ENCODE measurements around the gene PLCL2. TPM values are rescaled to one million over a fixed set of nuclear protein-coding genes. Genes with fewer than 3 reads are reported as not detected.

Gene PLCL2
- polyA plus RNA-seq, 4 donors = 4.0 to 16.2 (median 10.4) TPM

- peaks cover 0 to 4% of the 10 kb centered on the region in 2 donors for H3K9me3 ChIP-seq (ENCODE audit: control insufficient read depth in 2 of 2, insufficient read depth in 1 of 2, low read depth in 1 of 2, low read length in 1 of 2)
- H3K36me3 ChIP-seq (ENCODE audit: control insufficient read depth in 3 of 3, insufficient read depth in 2 of 3, low read depth in 1 of 3, low read length in 3 of 3) = no peaks in the 10 kb centered on the region
- no peak overlapping the region for H3K4me3 ChIP-seq (ENCODE audit: low read depth in 1 of 3, low read length in 3 of 3)
- FAIRE-seq = no peak
- no peak overlapping the region for H3K27ac ChIP-seq (ENCODE audit: low read depth in 1 of 3, low read length in 2 of 3)
- no peak for DNase-seq
- no peaks in the 10 kb centered on the region for H3K4me1 ChIP-seq (ENCODE audit: control insufficient read depth in 3 of 3, insufficient read depth in 2 of 3, low read depth in 1 of 3, low read length in 2 of 3)
- no peaks in the 10 kb centered on the region for H3K27me3 ChIP-seq (ENCODE audit: control insufficient read depth in 3 of 3, insufficient read depth in 3 of 3, low read length in 3 of 3)
Measured at GRCh38 chr3:17052363-17052762, 167.6 kb downstream of the PLCL2 start.

- Histone ChIP-seq H3K4me1 (ENCODE audit: control insufficient read depth in 3 of 3, insufficient read depth in 2 of 3, low read depth in 1 of 3, low read length in 2 of 3) (no peaks in the 10 kb centered on the region), H3K27ac (ENCODE audit: low read depth in 1 of 3, low read length in 2 of 3) (no peak overlapping the region), H3K9me3 (ENCODE audit: control insufficient read depth in 2 of 2, insufficient read depth in 1 of 2, low read depth in 1 of 2, low read length in 1 of 2) (peaks cover 0 to 4% of the 10 kb centered on the region in 2 donors), H3K36me3 (ENCODE audit: control insufficient read depth in 3 of 3, insufficient read depth in 2 of 3, low read depth in 1 of 3, low read length in 3 of 3) (no peaks in the 10 kb centered on the region), H3K27me3 (ENCODE audit: control insufficient read depth in 3 of 3, insufficient read depth in 3 of 3, low read length in 3 of 3) (no peaks in the 10 kb centered on the region), H3K4me3 (ENCODE audit: low read depth in 1 of 3, low read length in 3 of 3) (no peak overlapping the region)
- no peak for DNase-seq
- FAIRE-seq = no peak
- 78 to 96% (median 87%) methylated on average over 1 of the region's 1 CpG for WGBS, 3 donors
Measured at GRCh38 chr3:17054301-17054981, 169.7 kb downstream of the PLCL2 start.

GRCh38 chr3:17054982-17055343 is 170.2 kb downstream of the PLCL2 start:
- H3K4me3 ChIP-seq (ENCODE audit: low read depth in 1 of 3, low read length in 3 of 3) = no peak overlapping the region
- no peak overlapping the region for H3K27ac ChIP-seq (ENCODE audit: low read depth in 1 of 3, low read length in 2 of 3)
- FAIRE-seq (no peak), DNase-seq (no peak)
- no peaks in the 10 kb centered on the region for H3K4me1 ChIP-seq (ENCODE audit: control insufficient read depth in 3 of 3, insufficient read depth in 2 of 3, low read depth in 1 of 3, low read length in 2 of 3)
- H3K9me3 ChIP-seq (ENCODE audit: control insufficient read depth in 2 of 2, insufficient read depth in 1 of 2, low read depth in 1 of 2, low read length in 1 of 2) = peaks cover 0 to 4% of the 10 kb centered on the region in 2 donors
- H3K27me3 ChIP-seq (ENCODE audit: control insufficient read depth in 3 of 3, insufficient read depth in 3 of 3, low read length in 3 of 3) = no peaks in the 10 kb centered on the region
- H3K36me3 ChIP-seq (ENCODE audit: control insufficient read depth in 3 of 3, insufficient read depth in 2 of 3, low read depth in 1 of 3, low read length in 3 of 3) = no peaks in the 10 kb centered on the region

- no peak overlapping the region for H3K4me3 ChIP-seq (ENCODE audit: low read depth in 1 of 3, low read length in 3 of 3)
- peaks cover 0 to 4% of the 10 kb centered on the region in 2 donors for H3K9me3 ChIP-seq (ENCODE audit: control insufficient read depth in 2 of 2, insufficient read depth in 1 of 2, low read depth in 1 of 2, low read length in 1 of 2)
- no peak overlapping the region for H3K27ac ChIP-seq (ENCODE audit: low read depth in 1 of 3, low read length in 2 of 3)
- no peaks in the 10 kb centered on the region for H3K36me3 ChIP-seq (ENCODE audit: control insufficient read depth in 3 of 3, insufficient read depth in 2 of 3, low read depth in 1 of 3, low read length in 3 of 3)
- no peaks in the 10 kb centered on the region for H3K27me3 ChIP-seq (ENCODE audit: control insufficient read depth in 3 of 3, insufficient read depth in 3 of 3, low read length in 3 of 3)
- DNase-seq (no peak), FAIRE-seq (no peak)
- no peaks in the 10 kb centered on the region for H3K4me1 ChIP-seq (ENCODE audit: control insufficient read depth in 3 of 3, insufficient read depth in 2 of 3, low read depth in 1 of 3, low read length in 2 of 3)
- 69 to 87% (median 78%) methylated on average over 7 of the region's 7 CpGs for WGBS, 3 donors
Measured at GRCh38 chr3:17055374-17056276, 170.9 kb downstream of the PLCL2 start.

GRCh38 chr3:17057321-17057720 is 172.6 kb downstream of the PLCL2 start:
- Histone ChIP-seq H3K4me3 (ENCODE audit: low read depth in 1 of 3, low read length in 3 of 3) (no peak overlapping the region), H3K4me1 (ENCODE audit: control insufficient read depth in 3 of 3, insufficient read depth in 2 of 3, low read depth in 1 of 3, low read length in 2 of 3) (no peaks in the 10 kb centered on the region), H3K9me3 (ENCODE audit: control insufficient read depth in 2 of 2, insufficient read depth in 1 of 2, low read depth in 1 of 2, low read length in 1 of 2) (peaks cover 0 to 4% of the 10 kb centered on the region in 2 donors), H3K36me3 (ENCODE audit: control insufficient read depth in 3 of 3, insufficient read depth in 2 of 3, low read depth in 1 of 3, low read length in 3 of 3) (no peaks in the 10 kb centered on the region), H3K27me3 (ENCODE audit: control insufficient read depth in 3 of 3, insufficient read depth in 3 of 3, low read length in 3 of 3) (no peaks in the 10 kb centered on the region), H3K27ac (ENCODE audit: low read depth in 1 of 3, low read length in 2 of 3) (no peak overlapping the region)
- no peak for FAIRE-seq
- DNase-seq = no peak
- 87 to 93% (median 87%) methylated on average over 4 of the region's 4 CpGs for WGBS, 3 donors

- no peak for DNase-seq
- 95 to 97% (median 96%) methylated on average over 5 of the region's 5 CpGs for WGBS, 3 donors
- Histone ChIP-seq H3K36me3 (ENCODE audit: control insufficient read depth in 3 of 3, insufficient read depth in 2 of 3, low read depth in 1 of 3, low read length in 3 of 3) (no peaks in the 10 kb centered on the region), H3K27ac (ENCODE audit: low read depth in 1 of 3, low read length in 2 of 3) (no peak overlapping the region), H3K4me3 (ENCODE audit: low read depth in 1 of 3, low read length in 3 of 3) (no peak overlapping the region), H3K27me3 (ENCODE audit: control insufficient read depth in 3 of 3, insufficient read depth in 3 of 3, low read length in 3 of 3) (no peaks in the 10 kb centered on the region), H3K9me3 (ENCODE audit: control insufficient read depth in 2 of 2, insufficient read depth in 1 of 2, low read depth in 1 of 2, low read length in 1 of 2) (no peaks in the 10 kb centered on the region), H3K4me1 (ENCODE audit: control insufficient read depth in 3 of 3, insufficient read depth in 2 of 3, low read depth in 1 of 3, low read length in 2 of 3) (no peaks in the 10 kb centered on the region)
- no peak for FAIRE-seq
Measured at GRCh38 chr3:17059989-17060550, 175.3 kb downstream of the PLCL2 start.

GRCh38 chr3:17061005-17061404 is 176.2 kb downstream of the PLCL2 start:
- WGBS, 3 donors = 95 to 98% (median 95%) methylated on average over 3 of the region's 3 CpGs
- DNase-seq = no peak
- Histone ChIP-seq H3K27ac (ENCODE audit: low read depth in 1 of 3, low read length in 2 of 3) (no peak overlapping the region), H3K36me3 (ENCODE audit: control insufficient read depth in 3 of 3, insufficient read depth in 2 of 3, low read depth in 1 of 3, low read length in 3 of 3) (no peaks in the 10 kb centered on the region), H3K4me1 (ENCODE audit: control insufficient read depth in 3 of 3, insufficient read depth in 2 of 3, low read depth in 1 of 3, low read length in 2 of 3) (no peaks in the 10 kb centered on the region), H3K27me3 (ENCODE audit: control insufficient read depth in 3 of 3, insufficient read depth in 3 of 3, low read length in 3 of 3) (no peaks in the 10 kb centered on the region), H3K4me3 (ENCODE audit: low read depth in 1 of 3, low read length in 3 of 3) (no peak overlapping the region), H3K9me3 (ENCODE audit: control insufficient read depth in 2 of 2, insufficient read depth in 1 of 2, low read depth in 1 of 2, low read length in 1 of 2) (no peaks in the 10 kb centered on the region)
- FAIRE-seq = no peak

GRCh38 chr3:17062736-17063135 is 178.0 kb downstream of the PLCL2 start:
- 85 to 100% (median 97%) methylated on average over 3 of the region's 3 CpGs for WGBS, 3 donors
- Histone ChIP-seq H3K27ac (ENCODE audit: low read depth in 1 of 3, low read length in 2 of 3) (no peak overlapping the region), H3K9me3 (ENCODE audit: control insufficient read depth in 2 of 2, insufficient read depth in 1 of 2, low read depth in 1 of 2, low read length in 1 of 2) (no peaks in the 10 kb centered on the region), H3K4me1 (ENCODE audit: control insufficient read depth in 3 of 3, insufficient read depth in 2 of 3, low read depth in 1 of 3, low read length in 2 of 3) (no peaks in the 10 kb centered on the region), H3K27me3 (ENCODE audit: control insufficient read depth in 3 of 3, insufficient read depth in 3 of 3, low read length in 3 of 3) (no peaks in the 10 kb centered on the region), H3K36me3 (ENCODE audit: control insufficient read depth in 3 of 3, insufficient read depth in 2 of 3, low read depth in 1 of 3, low read length in 3 of 3) (no peaks in the 10 kb centered on the region), H3K4me3 (ENCODE audit: low read depth in 1 of 3, low read length in 3 of 3) (no peak overlapping the region)
- FAIRE-seq (no peak), DNase-seq (no peak)

All from small intestine (tissue), 7 donors.